ENCODE measurements around the gene FBXO41. TPM values are rescaled to one million over a fixed set of nuclear protein-coding genes. Genes with fewer than 3 reads are reported as not detected.

The FBXO41 gene
- total and polyA plus RNA-seq, 9 of the 15 experiments (the other 6 are each of a cell fraction or from before 2014, with no cell fraction given), result 0.21 to 8.2 (median 3.5) TPM

GRCh38 chr2:73323551-73323950 lies 39.3 kb upstream of the FBXO41 start:
- CTCF ChIA-PET (ENCODE audit: low intra/inter-chr PET ratio), result no interaction called here
- intact Hi-C loops (cut with micrococcal nuclease), result no loop called here

GRCh38 chr2:73314441-73314840 lies 30.2 kb upstream of the FBXO41 start:
- H3K27ac ChIP-seq (ENCODE audit: extremely low read depth, low read depth, low read length), result no peak overlapping the region
- H3K4me3 ChIP-seq, result no peak overlapping the region
- H3K36me3 ChIP-seq (ENCODE audit: control insufficient read depth, insufficient read depth, low read length), result no peaks in the 10 kb centered on the region
- H3K9me3 ChIP-seq (replicated peaks; ENCODE audit: control insufficient read depth, insufficient read depth, low read depth, low read length), result no peaks in the 10 kb centered on the region
- peaks cover 5 to 29% of the 10 kb centered on the region in 2 experiments; a peak in 4 of 5 replicates for H3K27me3 ChIP-seq (ENCODE audit: control insufficient read depth in 2 of 2, insufficient read depth in 2 of 2, low read length in 2 of 2)
- ATAC-seq, result no peak
- ChIA-PET POLR2A (no interaction called here), CTCF (ENCODE audit: low intra/inter-chr PET ratio) (no interaction called here)
- no peak overlapping the region for H3K4me2 ChIP-seq (ENCODE audit: insufficient read depth, low read length)
- no peak for FAIRE-seq
- TF ChIP-seq HMGN3 (IDR thresholded peaks at IDR 0.05; ENCODE audit: borderline replicate concordance, extremely low read depth, insufficient read length, low read depth, low read length) (no peak), ZBTB5 (IDR thresholded peaks at IDR 0.05) (no peak), NFATC3 (IDR thresholded peaks at IDR 0.05) (no peak), ZNF583 (CRISPR knock-in tag; IDR thresholded peaks at IDR 0.05) (no peak)
- H3K79me2 ChIP-seq (ENCODE audit: control insufficient read depth, insufficient read depth, low read length), result no peaks in the 10 kb centered on the region
- no TSS peak for BruUV-seq (replicated peaks)
- no peaks in the 10 kb centered on the region for H3K4me1 ChIP-seq (replicated peaks in 1 of 2; ENCODE audit: control insufficient read depth in 2 of 2, insufficient read depth in 2 of 2, low read length in 2 of 2)
- WGBS (ENCODE audit: insufficient coverage, low coverage, missing lambda C conversion rate), result 0% methylated on average over 1 of the region's 2 CpGs
- no peaks in the 10 kb centered on the region for H3K9me1 ChIP-seq (ENCODE audit: control insufficient read depth, insufficient read depth, low read length)
- no peaks in the 10 kb centered on the region for H4K20me1 ChIP-seq (replicated peaks; ENCODE audit: control insufficient read depth, insufficient read depth, low read length)
- in situ Hi-C loops (cut with MboI), result no loop called here
- no peak overlapping the region for H3K9ac ChIP-seq (ENCODE audit: insufficient read depth in 1 of 2, low read depth in 2 of 2, low read length in 2 of 2)
- intact Hi-C loops (cut with micrococcal nuclease), result no loop called here
- no peak overlapping the region for H2AFZ ChIP-seq (ENCODE audit: low read depth, low read length)
- DNase-seq (ENCODE audit: extremely low read depth in 1 of 4, low spot score in 3 of 4), result no peak

More at GRCh38 chr2:73323551-73323950, 39.3 kb upstream of the FBXO41 start:
- Histone ChIP-seq H3K9ac (ENCODE audit: insufficient read depth in 1 of 2, low read depth in 2 of 2, low read length in 2 of 2) (no peak overlapping the region), H3K36me3 (ENCODE audit: control insufficient read depth, insufficient read depth, low read length) (no peaks in the 10 kb centered on the region), H3K9me1 (ENCODE audit: control insufficient read depth, insufficient read depth, low read length) (no peaks in the 10 kb centered on the region), H4K20me1 (replicated peaks; ENCODE audit: control insufficient read depth, insufficient read depth, low read length) (no peaks in the 10 kb centered on the region), H3K4me3 (no peak overlapping the region), H3K79me2 (ENCODE audit: control insufficient read depth, insufficient read depth, low read length) (no peaks in the 10 kb centered on the region), H3K4me2 (ENCODE audit: insufficient read depth, low read length) (no peak overlapping the region), H3K27me3 (ENCODE audit: control insufficient read depth in 2 of 2, insufficient read depth in 2 of 2, low read length in 2 of 2) (peaks cover 38 to 46% of the 10 kb centered on the region in 2 experiments), H3K9me3 (replicated peaks; ENCODE audit: control insufficient read depth, insufficient read depth, low read depth, low read length) (no peaks in the 10 kb centered on the region), H3K27ac (ENCODE audit: extremely low read depth, low read depth, low read length) (no peak overlapping the region), H3K4me1 (replicated peaks in 1 of 2; ENCODE audit: control insufficient read depth in 2 of 2, insufficient read depth in 2 of 2, low read length in 2 of 2) (no peaks in the 10 kb centered on the region), H2AFZ (ENCODE audit: low read depth, low read length) (no peak overlapping the region)
- WGBS (ENCODE audit: insufficient coverage, low coverage, missing lambda C conversion rate), result 0% methylated on average over 5 of the region's 5 CpGs
- POLR2A ChIA-PET, result interaction anchor here (0.6 kb wide), 1 partner anchor 436 kb away, joined by 4 read pairs; no protein-coding TSS in a partner anchor
- FAIRE-seq, result no peak
- no peak for DNase-seq (ENCODE audit: extremely low read depth in 1 of 4, low spot score in 3 of 4)
- BruUV-seq (replicated peaks), result no TSS peak
- TF ChIP-seq HLTF (IDR thresholded peaks at IDR 0.05) (no peak), ZNF347 (CRISPR knock-in tag; IDR thresholded peaks at IDR 0.05; ENCODE audit: low read depth) (no peak), ZNF165 (CRISPR knock-in tag; IDR thresholded peaks at IDR 0.05; ENCODE audit: borderline replicate concordance) (no peak), KLF10 (CRISPR knock-in tag; IDR thresholded peaks at IDR 0.05) (no peak), RUNX1 (IDR thresholded peaks at IDR 0.05; ENCODE audit: low read depth) (no peak), NFE2 (IDR thresholded peaks at IDR 0.05; ENCODE audit: low read depth) (no peak), TARDBP (IDR thresholded peaks at IDR 0.05) (no peak), SP2 (IDR thresholded peaks at IDR 0.05; ENCODE audit: extremely low read depth, low read depth, low read length, poor library complexity, severe bottlenecking) (no peak)
- no peak; the same call in 2 of the 3 replicates for ATAC-seq
- in situ Hi-C loops (cut with MboI), result no loop called here
